ENCODE data around the gene TMEM184C. TPM values are rescaled to one million over a fixed set of nuclear protein-coding genes. Genes with fewer than 3 reads are reported as not detected.

TMEM184C gene
- total RNA-seq, 4 donors from 2014 or later = 14.7 to 73.3 (median 51.3) TPM

DNA sequence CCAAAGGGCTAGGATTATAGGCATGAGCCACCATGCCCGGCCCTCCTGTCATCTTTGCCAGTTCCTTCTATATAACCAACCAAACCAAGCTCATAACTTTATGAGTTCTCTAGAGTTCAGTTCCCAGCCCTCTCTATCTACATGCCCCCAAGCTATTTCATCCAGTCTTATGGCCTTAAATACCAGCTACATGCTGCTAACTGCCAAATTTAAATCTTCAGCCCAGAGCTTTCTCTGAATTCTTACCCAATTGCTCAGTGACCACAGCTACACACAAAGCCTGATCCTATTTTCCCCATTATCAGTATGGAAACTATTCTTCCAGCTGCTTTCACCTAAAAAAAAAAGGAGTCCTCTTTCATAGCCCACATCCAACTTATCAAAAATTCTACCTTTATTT lies 23.1 kb downstream of the TMEM184C start:
- H3K9me3 ChIP-seq = peaks cover 0 to 7% of the 10 kb centered on the region in 2 donors
- no peaks in the 10 kb centered on the region for H3K36me3 ChIP-seq
- intact Hi-C loops (cut with DNase I; ENCODE audit: low total_unique reads) = no loop called here
- TF ChIP-seq POLR2A (IDR thresholded peaks at IDR 0.05) (no peak), CTCF (IDR thresholded peaks at IDR 0.05) (no peak)
- H3K4me1 ChIP-seq = no peaks in the 10 kb centered on the region
- no peaks in the 10 kb centered on the region for H3K27me3 ChIP-seq
- H3K4me3 ChIP-seq = no peak overlapping the region
- no peak for DNase-seq
- no peak overlapping the region for H3K27ac ChIP-seq

DNA sequence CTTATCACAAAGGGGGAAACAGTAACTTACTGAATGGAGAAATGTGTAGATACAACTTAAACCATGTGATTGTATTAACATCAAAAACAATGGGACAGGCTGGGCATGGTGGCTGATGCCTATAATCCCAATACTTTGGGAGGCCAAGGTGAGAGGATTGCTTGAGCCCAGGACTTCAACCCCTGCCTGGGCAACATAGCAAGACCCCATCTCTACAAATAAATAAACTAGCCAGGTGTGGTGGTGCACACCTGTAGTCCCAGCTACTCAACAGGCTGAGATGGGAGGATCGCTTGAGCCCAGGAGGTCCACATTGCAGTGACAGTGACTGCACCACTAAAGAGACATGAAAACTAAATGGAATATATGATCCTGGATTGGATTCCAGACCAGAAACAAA lies 26.4 kb downstream of the TMEM184C start:
- Histone ChIP-seq H3K4me3 (no peak overlapping the region), H3K27ac (no peak overlapping the region), H3K9me3 (no peaks in the 10 kb centered on the region), H3K36me3 (no peaks in the 10 kb centered on the region), H3K4me1 (no peaks in the 10 kb centered on the region), H3K27me3 (no peaks in the 10 kb centered on the region)
- DNase-seq = no peak
- TF ChIP-seq CTCF (IDR thresholded peaks at IDR 0.05) = no peak
- no peak for TF ChIP-seq POLR2A (IDR thresholded peaks at IDR 0.05)
- intact Hi-C loops (cut with DNase I; ENCODE audit: low total_unique reads) = no loop called here

DNA sequence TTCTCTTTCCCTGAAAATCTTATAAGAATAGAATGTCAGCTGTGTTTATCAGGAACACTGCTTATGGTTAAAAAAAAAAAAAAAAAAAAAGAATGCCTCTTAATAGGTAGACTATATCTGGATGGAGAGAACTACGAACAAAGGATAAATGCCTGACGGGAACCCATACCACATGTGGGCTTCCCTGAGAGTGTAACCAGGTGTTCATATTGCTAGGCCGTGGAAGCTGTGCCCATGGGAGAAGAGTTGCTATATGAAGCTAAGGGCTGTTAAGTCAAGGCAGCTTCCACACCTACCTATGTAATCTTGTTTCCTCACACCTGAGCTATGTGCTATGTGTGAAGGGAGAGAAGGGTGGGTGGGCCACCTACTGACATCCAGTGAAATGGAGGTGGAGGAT lies 27.3 kb downstream of the TMEM184C start:
- H3K27ac ChIP-seq = no peak overlapping the region
- H3K4me3 ChIP-seq = no peak overlapping the region
- TF ChIP-seq CTCF (IDR thresholded peaks at IDR 0.05) (no peak), POLR2A (IDR thresholded peaks at IDR 0.05) (no peak)
- no peaks in the 10 kb centered on the region for H3K27me3 ChIP-seq
- no peaks in the 10 kb centered on the region for H3K4me1 ChIP-seq
- H3K36me3 ChIP-seq = no peaks in the 10 kb centered on the region
- DNase-seq = no peak
- H3K9me3 ChIP-seq = no peaks in the 10 kb centered on the region
- intact Hi-C loops (cut with DNase I; ENCODE audit: low total_unique reads) = no loop called here

GRCh38 chr4:147645099-147645498 lies 27.9 kb downstream of the TMEM184C start:
- H3K36me3 ChIP-seq = no peaks in the 10 kb centered on the region
- no peaks in the 10 kb centered on the region for H3K27me3 ChIP-seq
- H3K4me3 ChIP-seq = no peak overlapping the region
- no peaks in the 10 kb centered on the region for H3K9me3 ChIP-seq
- H3K4me1 ChIP-seq = no peaks in the 10 kb centered on the region
- intact Hi-C loops (cut with DNase I; ENCODE audit: low total_unique reads) = no loop called here
- TF ChIP-seq POLR2A (IDR thresholded peaks at IDR 0.05) (no peak), CTCF (IDR thresholded peaks at IDR 0.05) (no peak)
- no peak for DNase-seq
- H3K27ac ChIP-seq = no peak overlapping the region

DNA sequence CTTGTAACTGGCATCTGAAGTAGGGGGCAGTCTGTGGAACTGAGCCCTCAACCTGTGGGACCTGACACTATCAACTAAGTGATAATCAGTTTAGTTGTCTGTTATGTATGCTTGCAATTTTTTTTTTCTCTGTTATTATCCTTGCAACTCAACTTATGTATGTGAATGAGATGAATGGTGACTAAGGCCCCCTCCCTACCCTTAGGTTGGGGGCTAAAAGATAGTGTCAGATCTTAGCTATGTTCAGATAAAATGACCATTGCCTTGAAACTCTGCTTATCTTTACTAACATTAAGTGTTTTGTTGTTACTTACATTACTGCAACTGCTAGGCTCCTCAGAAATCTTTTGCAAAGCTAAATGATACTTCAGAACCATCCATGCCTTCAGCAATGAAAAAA lies 31.5 kb downstream of the TMEM184C start:
- intact Hi-C loops (cut with DNase I; ENCODE audit: low total_unique reads) = no loop called here
- no peak overlapping the region for H3K4me3 ChIP-seq
- TF ChIP-seq POLR2A (IDR thresholded peaks at IDR 0.05) (no peak), CTCF (IDR thresholded peaks at IDR 0.05) (no peak)
- H3K27ac ChIP-seq = no peak overlapping the region
- H3K9me3 ChIP-seq = no peaks in the 10 kb centered on the region
- H3K36me3 ChIP-seq = no peaks in the 10 kb centered on the region
- no peaks in the 10 kb centered on the region for H3K27me3 ChIP-seq
- H3K4me1 ChIP-seq = no peaks in the 10 kb centered on the region
- no peak for DNase-seq
